Fibroblast of lung (primary cell): ENCODE data around the gene MAGEF1. TPM values are rescaled to one million over a fixed set of nuclear protein-coding genes. Genes with fewer than 3 reads are reported as not detected.
A peak's percentile ranks its signal among the peaks of the same experiment; 100 is the strongest.

Experiments
- DNase-seq, 2 donors: peaks; one replicate each; pipeline versions ENCODE4 v3.0.0 to v3.0.0-alpha.2; 2010; ENCODE audit warnings: low read depth in 2 of 2
- H2AFZ ChIP-seq: 2 replicates; pipeline ENCODE4 v1.5.1; 2012; ENCODE audit warnings: low read length, control low read depth, inconsistent platforms
- H3K27ac ChIP-seq: 2 replicates; pipeline ENCODE4 v1.5.1; 2011; ENCODE audit warnings: low read length, control low read depth; ENCODE audit not compliant: insufficient read depth
- H3K27me3 ChIP-seq: 2 replicates; pipeline ENCODE4 v1.5.1; 2011; ENCODE audit warnings: mild to moderate bottlenecking, low read length; ENCODE audit not compliant: control insufficient read depth, insufficient read depth
- H3K36me3 ChIP-seq: 2 replicates; pipeline ENCODE4 v1.5.1; 2011; ENCODE audit warnings: low read length; ENCODE audit not compliant: control insufficient read depth, insufficient read depth
- H3K4me1 ChIP-seq: 2 replicates; pipeline ENCODE4 v1.5.1; 2011; ENCODE audit warnings: low read length; ENCODE audit not compliant: control insufficient read depth, insufficient read depth; ENCODE audit errors: extremely low read depth
- H3K4me2 ChIP-seq: 2 replicates; pipeline ENCODE4 v1.5.1; 2011; ENCODE audit warnings: low read length, control low read depth; ENCODE audit not compliant: insufficient read depth; ENCODE audit errors: extremely low read depth
- H3K4me3 ChIP-seq, 4 experiments: fragments of 200-600 bp in 1 of 4; sonication (generic) in 1 of 4; replicated peaks in 1 of 4; 2 replicates each; pipeline ENCODE4 v1.5.1; 2011 to 2016; ENCODE audit warnings: low read length in 4 of 4, low read depth in 3 of 4, mild to moderate bottlenecking in 3 of 4, control low read depth in 2 of 4, inconsistent platforms in 1 of 4, mixed read lengths in 1 of 4; ENCODE audit not compliant: insufficient read depth in 1 of 4; ENCODE audit errors: control extremely low read depth in 1 of 4
- H3K79me2 ChIP-seq: 2 replicates; pipeline ENCODE4 v1.5.1; 2012; ENCODE audit warnings: mild to moderate bottlenecking, low read length, inconsistent platforms; ENCODE audit not compliant: control insufficient read depth, insufficient read depth
- H3K9ac ChIP-seq: 2 replicates; pipeline ENCODE4 v1.5.1; 2011; ENCODE audit warnings: mild to moderate bottlenecking, low read length, control low read depth; ENCODE audit not compliant: insufficient read depth
- H3K9me3 ChIP-seq: 2 replicates; pipeline ENCODE4 v1.5.1; 2012; ENCODE audit warnings: low read depth, low read length; ENCODE audit not compliant: control insufficient read depth, insufficient read depth
- H4K20me1 ChIP-seq: 2 replicates; pipeline ENCODE4 v1.5.1; 2011; ENCODE audit warnings: low read length; ENCODE audit not compliant: control insufficient read depth, insufficient read depth; ENCODE audit errors: extremely low read depth
- CTCF ChIP-seq, 2 donors: IDR thresholded peaks in 1 of 2; conservative IDR thresholded peaks in 1 of 2; 1 replicate in 1 of 2; 2 replicates in 1 of 2; pipeline ENCODE4 v1.5.1; 2011 to 2012; ENCODE audit warnings: low read length in 2 of 2, control low read depth in 1 of 2, inconsistent platforms in 1 of 2, low read depth in 1 of 2, mild to moderate bottlenecking in 1 of 2
- EZH2 ChIP-seq: IDR thresholded peaks from 2 replicates; pipeline ENCODE4 v1.5.1; 2012; ENCODE audit warnings: low read length, control low read depth, mild to moderate bottlenecking; ENCODE audit errors: missing control alignments
- polyA plus RNA-seq, 2 donors: library from polyadenylated mRNA; depleted of rRNA in 1 of 2; stranded (reverse) in 1 of 2; unstranded in 1 of 2; fragments of >200 nt; gene quantifications; 2 replicates each; pipeline ENCODE4 v1.2.1, GENCODE V29; 2011 to 2012; ENCODE audit warnings: missing spikeins in 1 of 2
- total RNA-seq: library from RNA; depleted of rRNA; stranded (reverse); fragments of >200 nt; gene quantifications from 2 replicates; pipeline ENCODE4 v1.2.1, GENCODE V29; 2014

MAGEF1 gene
- total and polyA plus RNA-seq, 2 donors (not counting 1 experiment from before 2014, with no cell fraction given): 21.5 to 22.6 TPM

DNA sequence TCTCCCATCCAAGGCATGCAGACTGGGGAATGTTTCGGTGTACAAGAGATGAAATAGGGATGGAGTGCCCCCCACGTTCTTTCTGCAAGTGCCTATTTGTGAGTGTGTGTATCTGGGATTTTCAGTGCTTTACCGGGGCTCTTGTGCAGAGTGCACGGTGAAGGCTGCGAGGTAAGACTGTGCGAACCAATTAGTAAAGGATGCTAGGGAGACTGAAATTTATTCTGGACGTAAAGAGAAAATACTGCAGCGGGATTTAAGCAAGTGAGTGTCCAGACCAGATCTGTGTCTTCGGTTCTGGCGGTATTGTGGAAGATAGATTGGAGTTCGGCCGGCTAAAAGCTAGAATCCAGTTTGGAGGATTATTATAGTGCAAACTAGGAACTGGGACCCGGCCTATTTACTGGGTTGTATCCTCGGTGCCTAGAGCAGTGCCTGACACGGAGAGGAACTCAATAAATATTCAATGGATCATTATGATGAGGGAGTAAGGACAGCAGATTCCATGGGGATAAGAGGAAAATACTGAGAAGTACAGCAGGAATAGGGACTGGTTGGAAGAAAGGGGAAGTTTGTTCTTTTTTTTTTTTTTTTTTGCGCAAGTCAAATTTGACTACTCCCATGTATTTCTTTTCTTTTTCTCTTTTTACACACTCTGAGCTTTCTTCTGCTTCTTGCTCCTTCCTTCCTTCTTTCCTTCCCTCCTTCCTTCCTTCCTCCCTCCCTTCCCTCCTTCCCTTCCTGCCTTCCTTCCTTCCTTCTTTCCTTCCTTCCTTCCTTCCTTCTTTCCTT lies 580 bp upstream of the MAGEF1 start:
- peak overlapping the region; percentile 69 to 92 (median 76) for H3K4me3 ChIP-seq
- no peaks in the 10 kb centered on the region for H3K36me3 ChIP-seq
- peaks cover 16% of the 10 kb centered on the region for H3K4me1 ChIP-seq
- H3K79me2 ChIP-seq: peaks cover 8% of the 10 kb centered on the region
- H2AFZ ChIP-seq: peak overlapping the region; percentile 76
- H3K27me3 ChIP-seq: no peaks in the 10 kb centered on the region
- H3K9ac ChIP-seq: no peak overlapping the region
- TF ChIP-seq EZH2 (no peak), CTCF (conservative IDR thresholded peaks at IDR 0.05 in 1 of 2, IDR thresholded peaks at IDR 0.05 in 1 of 2; ENCODE audit: low read depth in 1 of 2, low read length in 2 of 2) (no peak)
- H3K4me2 ChIP-seq: peak overlapping the region; percentile 72
- no peak overlapping the region for H3K27ac ChIP-seq
- H4K20me1 ChIP-seq: no peaks in the 10 kb centered on the region
- DNase-seq: no peak
- no peaks in the 10 kb centered on the region for H3K9me3 ChIP-seq

GRCh38 chr3:184710870-184711492 lies 883 bp downstream of the MAGEF1 start:
- peak overlapping the region; percentile 71 to 92 (median 80) for H3K4me3 ChIP-seq
- no peaks in the 10 kb centered on the region for H3K27me3 ChIP-seq
- peak overlapping the region; percentile 78 for H3K27ac ChIP-seq
- H4K20me1 ChIP-seq: no peaks in the 10 kb centered on the region
- H2AFZ ChIP-seq: peak overlapping the region; percentile 88
- no peaks in the 10 kb centered on the region for H3K36me3 ChIP-seq
- peak overlapping the region; percentile 99 for H3K4me2 ChIP-seq
- peaks cover 8% of the 10 kb centered on the region for H3K4me1 ChIP-seq
- DNase-seq: peak; percentile 17 to 21
- peak overlapping the region; percentile 84 for H3K9ac ChIP-seq
- no peaks in the 10 kb centered on the region for H3K9me3 ChIP-seq
- TF ChIP-seq CTCF (conservative IDR thresholded peaks at IDR 0.05 in 1 of 2, IDR thresholded peaks at IDR 0.05 in 1 of 2; ENCODE audit: low read depth in 1 of 2, low read length in 2 of 2): no peak
- TF ChIP-seq EZH2: no peak
- H3K79me2 ChIP-seq: peaks cover 8% of the 10 kb centered on the region

- H3K4me3 ChIP-seq: no peak overlapping the region
- TF ChIP-seq EZH2 (no peak), CTCF (conservative IDR thresholded peaks at IDR 0.05 in 1 of 2, IDR thresholded peaks at IDR 0.05 in 1 of 2; ENCODE audit: low read depth in 1 of 2, low read length in 2 of 2) (no peak)
Observed at GRCh38 chr3:184703657-184704056, 8.2 kb downstream of the MAGEF1 start.

More at GRCh38 chr3:184703657-184704056, 8.2 kb downstream of the MAGEF1 start:
- no peaks in the 10 kb centered on the region for H3K27me3 ChIP-seq
- H3K9me3 ChIP-seq: no peaks in the 10 kb centered on the region
- H3K36me3 ChIP-seq: no peaks in the 10 kb centered on the region
- H3K9ac ChIP-seq: no peak overlapping the region
- DNase-seq: no peak
- H4K20me1 ChIP-seq: no peaks in the 10 kb centered on the region
- no peak overlapping the region for H3K4me2 ChIP-seq
- H3K27ac ChIP-seq: no peak overlapping the region
- no peak overlapping the region for H2AFZ ChIP-seq
- H3K79me2 ChIP-seq: no peaks in the 10 kb centered on the region
- H3K4me1 ChIP-seq: no peaks in the 10 kb centered on the region
